Amygdala (tissue), 56 donors: ENCODE data around the gene ASAH2B.

Source experiments
- DNase-seq, 56 donors: peaks; one replicate each; lab custom pipeline; 2025; lab: John Stamatoyannopoulos, UW

The ASAH2B gene

GRCh38 chr10:50796693-50797092, 57.0 kb downstream of the ASAH2B start:
- DNase-seq, result no peak

- no peak for DNase-seq
Measured at GRCh38 chr10:50798297-50798696, 58.6 kb downstream of the ASAH2B start.

- DNase-seq, result no peak
Measured at GRCh38 chr10:50799595-50799994, 59.9 kb downstream of the ASAH2B start.

- DNase-seq, result no peak
Measured at GRCh38 chr10:50805981-50806622, 66.4 kb downstream of the ASAH2B start.

- no peak for DNase-seq
Measured at GRCh38 chr10:50807851-50808776, 68.4 kb downstream of the ASAH2B start.
